Mesodermal cell (in vitro differentiated cells): ENCODE data around the gene CNNM4.

Experiments
- H3K27ac ChIP-seq: 2 replicates; pipeline ENCODE4 v1.7.0; 2013; ENCODE audit warnings: mild to moderate bottlenecking, low read depth, low read length, moderate library complexity; ENCODE audit not compliant: severe bottlenecking
- H3K36me3 ChIP-seq: 2 replicates; pipeline ENCODE4 v1.7.1; 2013; ENCODE audit warnings: mild to moderate bottlenecking, low read length, moderate library complexity; ENCODE audit not compliant: control insufficient read depth, insufficient read depth
- H3K4me1 ChIP-seq: one replicate; pipeline ENCODE4 v1.7.1; 2013; ENCODE audit warnings: mild to moderate bottlenecking, low read length; ENCODE audit not compliant: insufficient read depth, control insufficient read depth, poor library complexity, severe bottlenecking
- H3K4me3 ChIP-seq: 2 replicates; pipeline ENCODE4 v1.7.0; 2013; ENCODE audit warnings: low read length, control low read depth, mild to moderate bottlenecking; ENCODE audit not compliant: insufficient read depth, poor library complexity, severe bottlenecking; ENCODE audit errors: extremely low read depth
- H3K9me3 ChIP-seq: 2 replicates; pipeline ENCODE4 v1.7.1; 2013; ENCODE audit warnings: mild to moderate bottlenecking, low read length, moderate library complexity; ENCODE audit not compliant: control insufficient read depth
- WGBS, 2 experiments: methylation state at CpG; one replicate each; pipeline ENCODE4 v1.1.5; 2013; ENCODE audit warnings: missing lambda C conversion rate in 2 of 2; ENCODE audit not compliant: insufficient coverage in 2 of 2; 5-methylcytosine and 5-hydroxymethylcytosine counted together

The CNNM4 gene

GRCh38 chr2:96770442-96771202 is 9.9 kb downstream of the CNNM4 start:
- H3K27ac ChIP-seq: no peak overlapping the region
- no peaks in the 10 kb centered on the region for H3K9me3 ChIP-seq
- no peaks in the 10 kb centered on the region for H3K36me3 ChIP-seq
- 88 to 91% methylated on average over 20 to 25 of the region's 25 CpGs for WGBS, 2 experiments
- H3K4me3 ChIP-seq: no peak overlapping the region
- H3K4me1 ChIP-seq: no peaks in the 10 kb centered on the region

GRCh38 chr2:96771796-96772618 is 11.3 kb downstream of the CNNM4 start:
- H3K4me3 ChIP-seq: no peak overlapping the region
- H3K36me3 ChIP-seq: no peaks in the 10 kb centered on the region
- WGBS, 2 experiments: 94% methylated on average over 8 to 12 of the region's 20 CpGs
- no peaks in the 10 kb centered on the region for H3K4me1 ChIP-seq
- no peak overlapping the region for H3K27ac ChIP-seq
- no peaks in the 10 kb centered on the region for H3K9me3 ChIP-seq

GRCh38 chr2:96772903-96773671 is 12.4 kb downstream of the CNNM4 start:
- no peaks in the 10 kb centered on the region for H3K9me3 ChIP-seq
- no peak overlapping the region for H3K27ac ChIP-seq
- no peaks in the 10 kb centered on the region for H3K36me3 ChIP-seq
- WGBS, 2 experiments: 96 to 98% methylated on average over 4 of the region's 12 CpGs
- H3K4me1 ChIP-seq: no peaks in the 10 kb centered on the region
- no peak overlapping the region for H3K4me3 ChIP-seq

- H3K4me1 ChIP-seq: no peaks in the 10 kb centered on the region
- no peak overlapping the region for H3K27ac ChIP-seq
- H3K4me3 ChIP-seq: no peak overlapping the region
- H3K36me3 ChIP-seq: no peaks in the 10 kb centered on the region
- WGBS, 2 experiments: 83 to 100% methylated on average over 1 to 2 of the region's 7 CpGs
- H3K9me3 ChIP-seq: no peaks in the 10 kb centered on the region
These were observed 13.2 kb downstream of the CNNM4 start for GRCh38 chr2:96773922-96774321.

- no peak overlapping the region for H3K27ac ChIP-seq
- H3K36me3 ChIP-seq: no peaks in the 10 kb centered on the region
- H3K4me1 ChIP-seq: no peaks in the 10 kb centered on the region
- 33 to 43% methylated on average over 1 of the region's 1 CpG for WGBS, 2 experiments
- no peaks in the 10 kb centered on the region for H3K9me3 ChIP-seq
- no peak overlapping the region for H3K4me3 ChIP-seq
These were observed 14.5 kb downstream of the CNNM4 start for GRCh38 chr2:96775160-96775559.

- no peak overlapping the region for H3K27ac ChIP-seq
- 94 to 100% methylated on average over 1 to 3 of the region's 4 CpGs for WGBS, 2 experiments
- no peaks in the 10 kb centered on the region for H3K9me3 ChIP-seq
- no peaks in the 10 kb centered on the region for H3K36me3 ChIP-seq
- H3K4me1 ChIP-seq: peaks cover 6% of the 10 kb centered on the region
- no peak overlapping the region for H3K4me3 ChIP-seq
These were observed 22.7 kb downstream of the CNNM4 start for GRCh38 chr2:96783388-96783787.

GRCh38 chr2:96787411-96787810 is 26.7 kb downstream of the CNNM4 start:
- no peaks in the 10 kb centered on the region for H3K9me3 ChIP-seq
- 100% methylated on average over 3 of the region's 3 CpGs; no CpG with 5 or more reads in 1 of the 2 experiments for WGBS, 2 experiments
- no peak overlapping the region for H3K4me3 ChIP-seq
- H3K36me3 ChIP-seq: no peaks in the 10 kb centered on the region
- H3K4me1 ChIP-seq: peaks cover 6% of the 10 kb centered on the region
- no peak overlapping the region for H3K27ac ChIP-seq

GRCh38 chr2:96788442-96789244 is 27.9 kb downstream of the CNNM4 start:
- H3K9me3 ChIP-seq: no peaks in the 10 kb centered on the region
- H3K4me3 ChIP-seq: no peak overlapping the region
- H3K36me3 ChIP-seq: no peaks in the 10 kb centered on the region
- peaks cover 6% of the 10 kb centered on the region for H3K4me1 ChIP-seq
- peak overlapping the region; percentile 41 for H3K27ac ChIP-seq
- 91% methylated on average over 12 to 17 of the region's 17 CpGs for WGBS, 2 experiments

GRCh38 chr2:96789245-96789617 is 28.5 kb downstream of the CNNM4 start:
- Histone ChIP-seq H3K9me3 (no peaks in the 10 kb centered on the region), H3K4me3 (no peak overlapping the region), H3K36me3 (no peaks in the 10 kb centered on the region), H3K27ac (no peak overlapping the region), H3K4me1 (peaks cover 6% of the 10 kb centered on the region)
- 84 to 100% methylated on average over 4 to 6 of the region's 6 CpGs for WGBS, 2 experiments
